Left renal pelvis (tissue), 4 donors: ENCODE data around the gene CACNA1B. TPM values are rescaled to one million over a fixed set of nuclear protein-coding genes. Genes with fewer than 3 reads are reported as not detected.

Experiments
- DNase-seq, 4 donors: peaks; one replicate each; pipeline ENCODE4 v3.0.0-alpha.2; 2013; ENCODE audit warnings: low read depth in 4 of 4, low spot score in 3 of 4
- polyA plus RNA-seq, 4 donors: library from polyadenylated mRNA; unstranded; fragments of 120-200 nt; gene quantifications; one replicate each; pipeline ENCODE4 v1.2.1, GENCODE V29; 2013; ENCODE audit not compliant: insufficient read length in 4 of 4

The CACNA1B gene
- polyA plus RNA-seq, 4 donors: 0.10 to 0.70 (median 0.27) TPM

GRCh38 chr9:137917795-137918194, 40.2 kb downstream of the CACNA1B start:
- DNase-seq: no peak

GRCh38 chr9:137918331-137919094, 40.9 kb downstream of the CACNA1B start:
- DNase-seq: peak in 3 of 4 donors; percentile 5 to 12 (median 11)

GRCh38 chr9:137919095-137919465, 41.5 kb downstream of the CACNA1B start:
- no peak for DNase-seq

GRCh38 chr9:137919649-137920141, 42.1 kb downstream of the CACNA1B start:
- DNase-seq: peak in 1 of 4 donors; percentile 3

- no peak for DNase-seq
Measured at GRCh38 chr9:137920753-137921152, 43.2 kb downstream of the CACNA1B start.

GRCh38 chr9:137924169-137924568, 46.6 kb downstream of the CACNA1B start:
- DNase-seq: no peak

GRCh38 chr9:137924761-137925369, 47.3 kb downstream of the CACNA1B start:
- no peak for DNase-seq

- DNase-seq: no peak
Measured at GRCh38 chr9:137943655-137944054, 66.1 kb downstream of the CACNA1B start.

GRCh38 chr9:137945581-137945980, 68.0 kb downstream of the CACNA1B start:
- no peak for DNase-seq

- no peak for DNase-seq
Measured at GRCh38 chr9:137946993-137947392, 69.4 kb downstream of the CACNA1B start.

- no peak for DNase-seq
Measured at GRCh38 chr9:137948642-137949041, 71.1 kb downstream of the CACNA1B start.

GRCh38 chr9:137949260-137949659, 71.7 kb downstream of the CACNA1B start:
- no peak for DNase-seq

GRCh38 chr9:137951107-137951506, 73.5 kb downstream of the CACNA1B start:
- no peak for DNase-seq

GRCh38 chr9:137951597-137952490, 74.3 kb downstream of the CACNA1B start:
- no peak for DNase-seq

GRCh38 chr9:137952976-137953666, 75.5 kb downstream of the CACNA1B start:
- DNase-seq: no peak

GRCh38 chr9:137953683-137954438, 76.3 kb downstream of the CACNA1B start:
- DNase-seq: no peak

GRCh38 chr9:137955224-137955570, 77.6 kb downstream of the CACNA1B start:
- no peak for DNase-seq

GRCh38 chr9:137955586-137955985, 78.0 kb downstream of the CACNA1B start:
- no peak for DNase-seq

GRCh38 chr9:137956039-137956438, 78.5 kb downstream of the CACNA1B start:
- DNase-seq: no peak
